DMS114 treated with DMSO at 0.1 percent for 48 hours (cell line): ENCODE measurements around the gene ADCYAP1R1.

Experiments used
- DNase-seq: peaks from one replicate; lab custom pipeline; 2025; ENCODE audit not compliant: unreplicated experiment; lab: John Stamatoyannopoulos, UW

The ADCYAP1R1 gene

GRCh38 chr7:31104361-31105255 is 52.5 kb downstream of the ADCYAP1R1 start:
- DNase-seq = no peak

DNA sequence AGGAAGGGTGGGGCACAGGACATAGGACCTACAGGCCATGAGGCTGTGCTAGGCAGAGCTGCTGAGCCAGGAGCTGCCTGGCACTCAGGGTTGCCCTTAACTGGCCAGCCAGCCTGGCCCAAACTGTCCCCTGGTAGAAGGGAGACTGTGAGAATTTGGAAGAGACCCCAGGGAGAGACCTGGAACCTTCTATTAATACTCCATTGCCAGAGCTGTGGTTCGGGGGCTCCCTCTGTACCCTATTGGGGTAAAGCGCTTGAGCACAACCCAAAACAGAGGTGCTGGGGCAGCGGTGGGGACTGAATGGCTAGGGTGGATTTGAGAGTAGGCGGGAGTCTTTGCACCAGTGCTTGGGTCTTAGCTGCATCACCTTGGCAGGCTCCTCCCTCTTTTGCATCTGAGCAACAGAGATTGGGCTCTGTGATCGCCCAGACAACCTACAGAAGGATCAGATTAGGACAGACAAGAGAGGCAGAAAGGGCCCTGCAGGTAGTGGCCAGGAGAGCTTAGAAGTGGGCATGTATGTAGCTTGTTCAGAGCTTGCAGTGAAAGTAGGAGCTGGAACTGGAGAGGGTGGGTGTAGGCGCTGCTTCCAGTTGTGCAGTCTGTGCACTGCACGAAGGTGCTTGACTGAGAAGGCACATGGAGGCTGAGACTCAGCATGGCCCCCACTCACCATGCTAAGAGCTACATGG is 53.3 kb downstream of the ADCYAP1R1 start:
- DNase-seq = no peak

DNA sequence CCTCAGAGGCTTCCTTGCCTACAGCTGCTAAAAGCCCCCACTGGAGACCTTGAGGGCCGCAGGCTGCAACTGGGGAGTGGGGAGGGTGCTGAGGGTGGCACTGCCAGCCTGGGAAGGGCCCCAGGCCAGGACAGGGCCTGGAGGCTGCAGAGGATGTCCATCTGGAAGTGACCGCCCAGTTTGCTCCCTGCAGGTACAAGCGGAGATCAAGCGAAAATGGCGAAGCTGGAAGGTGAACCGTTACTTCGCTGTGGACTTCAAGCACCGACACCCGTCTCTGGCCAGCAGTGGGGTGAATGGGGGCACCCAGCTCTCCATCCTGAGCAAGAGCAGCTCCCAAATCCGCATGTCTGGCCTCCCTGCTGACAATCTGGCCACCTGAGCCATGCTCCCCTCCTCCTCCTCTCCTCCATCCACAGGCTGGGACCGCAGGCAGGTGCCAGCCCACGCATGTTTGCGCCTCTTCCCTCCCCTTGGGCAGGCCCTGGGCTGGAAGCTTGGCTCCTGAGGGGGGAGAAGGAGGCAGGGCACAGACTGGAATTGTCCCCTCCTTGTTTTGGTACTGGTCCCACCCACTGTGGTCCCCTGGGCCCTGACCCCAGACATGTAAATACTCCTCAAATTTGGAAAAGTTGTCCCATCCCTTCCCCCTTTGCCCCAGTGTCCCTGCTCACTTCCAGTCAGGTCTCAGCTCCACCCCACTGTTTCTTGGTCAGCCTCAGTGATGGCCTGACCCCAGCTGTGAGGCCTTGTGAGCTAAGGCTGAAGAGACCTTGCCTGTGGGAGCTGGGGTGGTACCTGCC is 54.4 kb downstream of the ADCYAP1R1 start:
- DNase-seq = no peak

- DNase-seq = no peak
These were observed 55.3 kb downstream of the ADCYAP1R1 start for GRCh38 chr7:31107106-31108090.

- DNase-seq = no peak
These were observed 56.1 kb downstream of the ADCYAP1R1 start for GRCh38 chr7:31108097-31108657.

DNA sequence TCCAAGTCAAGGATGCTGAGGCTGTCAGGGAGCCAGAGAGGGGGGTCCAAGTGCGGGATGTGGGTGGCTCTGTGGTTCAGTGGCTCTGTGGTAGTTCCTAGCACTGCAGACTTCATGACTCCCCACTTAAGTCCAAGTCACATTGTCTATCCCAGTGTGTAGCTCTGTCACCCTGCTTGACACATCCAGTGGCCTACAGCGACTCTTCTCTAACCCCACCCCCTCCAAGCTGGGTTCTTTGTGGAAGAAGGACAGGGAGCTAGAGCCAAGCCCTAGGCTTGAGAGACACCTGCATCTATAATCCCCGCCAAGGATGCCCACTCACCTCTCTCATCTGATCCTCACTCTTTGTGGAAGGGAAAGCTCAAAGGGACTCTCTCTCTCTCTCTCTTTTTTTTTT is 57.6 kb downstream of the ADCYAP1R1 start:
- DNase-seq = no peak

- DNase-seq = no peak
These were observed 58.4 kb downstream of the ADCYAP1R1 start for GRCh38 chr7:31110331-31111108.

GRCh38 chr7:31111109-31111451 is 59.0 kb downstream of the ADCYAP1R1 start:
- DNase-seq = no peak

GRCh38 chr7:31113660-31114059 is 61.6 kb downstream of the ADCYAP1R1 start:
- no peak for DNase-seq

- DNase-seq = no peak
These were observed 62.7 kb downstream of the ADCYAP1R1 start for GRCh38 chr7:31114593-31115343.

DNA sequence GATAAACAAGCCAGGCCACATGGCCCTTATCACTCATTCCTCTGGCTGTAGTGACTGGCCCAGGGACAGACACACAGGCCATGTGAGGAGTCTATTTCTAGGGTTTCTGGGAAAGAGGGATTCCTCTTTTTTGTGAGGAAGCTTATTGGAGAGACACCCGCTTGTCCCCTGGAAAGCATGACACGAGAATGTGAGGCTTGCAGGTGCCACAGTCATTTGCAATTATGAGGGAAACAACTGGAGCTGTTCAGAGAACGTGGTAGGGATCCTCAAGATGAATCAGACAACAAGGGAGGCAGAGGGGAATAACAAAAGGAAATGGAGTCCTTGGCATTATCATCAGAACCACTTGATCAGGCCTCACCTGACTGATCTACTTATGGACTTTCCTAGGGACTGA is 64.5 kb downstream of the ADCYAP1R1 start:
- no peak for DNase-seq

DNA sequence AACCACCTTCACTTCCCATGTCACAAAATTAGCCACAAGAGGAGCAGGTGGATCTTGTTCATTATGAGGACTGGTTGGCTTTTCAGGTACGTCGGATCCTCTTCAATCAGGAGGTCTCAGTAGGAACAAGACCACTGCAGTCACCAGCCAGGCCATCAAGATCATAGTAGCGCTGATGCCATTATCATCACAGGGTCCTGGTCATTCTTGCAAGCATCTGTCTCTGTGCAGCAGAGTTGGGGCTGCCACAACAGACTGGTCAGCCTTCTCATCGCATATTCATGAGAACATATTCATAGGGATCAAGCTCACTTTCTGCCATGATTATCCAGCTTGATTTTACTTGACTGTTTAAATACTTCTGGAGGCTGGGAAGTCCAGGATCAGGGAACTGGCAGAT is 67.1 kb downstream of the ADCYAP1R1 start:
- no peak for DNase-seq

GRCh38 chr7:31120800-31121513 is 68.8 kb downstream of the ADCYAP1R1 start:
- no peak for DNase-seq

- no peak for DNase-seq
These were observed 69.5 kb downstream of the ADCYAP1R1 start for GRCh38 chr7:31121601-31122000.

- peak; percentile 66 for DNase-seq
These were observed 70.5 kb downstream of the ADCYAP1R1 start for GRCh38 chr7:31122649-31123058.

DNA sequence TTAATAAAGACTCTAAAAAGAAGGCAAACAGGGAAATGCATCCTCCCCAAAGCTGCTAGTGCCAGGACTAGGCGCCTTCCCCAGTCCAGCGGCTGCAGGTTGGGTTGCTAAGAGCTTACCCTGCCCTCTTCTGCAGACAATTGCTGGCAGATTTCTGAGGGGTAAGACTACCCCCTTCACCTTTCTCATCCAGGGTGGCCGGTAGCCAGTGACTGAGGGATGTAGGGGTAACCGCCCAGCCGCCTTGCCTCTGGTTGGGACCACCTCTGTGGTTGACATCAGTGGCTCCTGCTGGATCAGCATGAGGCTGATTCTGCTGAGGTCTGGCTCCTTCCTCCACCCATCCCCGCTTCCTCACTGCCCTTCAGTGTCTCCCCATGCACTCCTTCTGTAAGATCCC is 71.2 kb downstream of the ADCYAP1R1 start:
- no peak for DNase-seq

GRCh38 chr7:31123726-31124125 is 71.6 kb downstream of the ADCYAP1R1 start:
- no peak for DNase-seq

GRCh38 chr7:31125171-31125570 is 73.1 kb downstream of the ADCYAP1R1 start:
- DNase-seq = no peak
